Activated effector memory CD4-positive, alpha-beta T cell treated with anti-CD3 and anti-CD28 coated beads, Interleukin-2, amount 50 U/mL, for 16 hours (primary cell): ENCODE results near the gene RMDN3.

Experiments used
- DNase-seq: peaks from one replicate; pipeline ENCODE4 v3.0.0-alpha.2; 2020

The RMDN3 gene

DNA sequence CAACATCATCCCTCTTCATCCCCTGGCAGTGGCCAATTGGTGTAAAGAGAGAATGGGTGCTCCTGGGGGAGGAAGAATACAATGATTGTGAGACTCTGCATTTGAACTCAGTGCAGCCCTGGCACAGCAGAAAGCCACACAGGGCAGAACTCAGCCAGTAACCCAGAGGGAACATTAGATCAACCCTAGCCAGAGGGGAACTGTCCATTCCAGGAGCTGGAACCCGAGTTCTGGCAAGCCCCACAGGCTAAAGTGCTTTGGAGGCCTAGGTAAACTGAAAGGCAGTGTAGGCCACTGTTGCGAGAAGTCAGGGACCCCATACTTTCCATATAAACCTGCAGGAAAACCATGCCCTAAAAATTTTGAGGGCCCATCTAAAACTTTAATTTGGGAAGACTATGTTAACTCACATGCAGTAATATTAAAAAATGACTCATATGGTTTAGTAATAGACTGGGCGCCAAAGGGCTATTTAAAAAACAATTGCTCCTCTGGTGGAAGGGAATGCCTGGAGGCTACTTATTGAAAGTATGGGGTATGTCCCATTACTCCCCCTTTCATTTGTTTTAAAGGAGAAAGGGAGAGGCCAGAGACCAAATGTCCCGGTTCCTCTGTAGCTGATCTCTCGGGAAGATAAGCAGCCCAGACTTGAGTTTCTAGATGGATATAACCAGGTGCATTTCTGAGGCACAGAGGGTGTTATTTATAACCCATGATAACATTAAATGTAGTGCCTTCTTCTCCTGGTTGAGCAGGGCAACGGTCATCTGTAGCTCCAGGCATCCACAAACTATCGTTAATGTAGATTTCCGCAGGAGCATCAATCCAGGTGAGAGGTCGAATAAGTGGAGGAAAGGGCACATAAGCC, 65.9 kb downstream of the RMDN3 start:
- DNase-seq: no peak
